Stomach (tissue), 4 donors: ENCODE data around the gene PTPN2.

ENCODE experiments used
- EP300 ChIP-seq: sonication (generic); formaldehyde crosslinking; IDR thresholded peaks from one replicate; pipeline ENCODE4 v1.6.1; 2017; ENCODE audit warnings: antibody characterized with exemption
- POLR2A ChIP-seq, 4 donors: fragments of 450-650 bp; IDR thresholded peaks; one replicate each; pipeline ENCODE4 v1.6.1; 2016; ENCODE audit warnings: antibody characterized with exemption in 4 of 4, control low read depth in 2 of 4, mild to moderate bottlenecking in 1 of 4, moderate library complexity in 1 of 4
- POLR2AphosphoS5 ChIP-seq, 3 donors: sonication (generic); formaldehyde crosslinking; IDR thresholded peaks; one replicate each; pipeline ENCODE4 v1.6.1; 2016; ENCODE audit warnings: antibody characterized with exemption in 3 of 3
- TF ChIP-seq, protein P1 (sequence below), 7 experiments: fragments of 450-650 bp in 4 of 7; fragments of 200-600 bp in 3 of 7; sonication (generic) in 3 of 7; IDR thresholded peaks; one replicate each; pipeline ENCODE4 v1.5.1; 2016 to 2019; ENCODE audit warnings: antibody characterized with exemption in 7 of 7, control low read depth in 2 of 7, mild to moderate bottlenecking in 1 of 7

DNA sequence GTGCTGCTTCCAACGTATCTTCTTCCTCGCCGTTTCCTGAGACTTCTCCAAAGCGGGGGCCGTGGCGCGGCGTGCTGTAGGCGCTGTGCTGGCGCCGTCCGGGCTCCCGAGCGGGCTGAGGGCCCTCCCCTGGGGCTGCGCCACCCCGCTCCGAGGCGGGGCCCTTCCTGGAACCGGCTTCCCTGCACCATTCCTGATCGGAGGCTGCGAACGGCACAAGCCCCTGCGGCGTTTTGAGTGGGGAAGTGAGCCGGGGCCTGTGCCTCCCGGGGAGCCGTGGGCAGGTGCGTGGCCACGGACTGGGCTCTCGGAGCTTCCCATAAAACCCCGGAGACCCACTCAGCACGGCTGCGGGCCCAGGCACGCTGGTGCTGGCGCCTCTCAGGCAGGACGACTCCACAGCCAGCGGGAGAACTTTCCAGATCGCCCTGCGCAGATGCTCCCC, 106.5 kb downstream of the PTPN2 start:
- TF ChIP-seq, protein P1, sequence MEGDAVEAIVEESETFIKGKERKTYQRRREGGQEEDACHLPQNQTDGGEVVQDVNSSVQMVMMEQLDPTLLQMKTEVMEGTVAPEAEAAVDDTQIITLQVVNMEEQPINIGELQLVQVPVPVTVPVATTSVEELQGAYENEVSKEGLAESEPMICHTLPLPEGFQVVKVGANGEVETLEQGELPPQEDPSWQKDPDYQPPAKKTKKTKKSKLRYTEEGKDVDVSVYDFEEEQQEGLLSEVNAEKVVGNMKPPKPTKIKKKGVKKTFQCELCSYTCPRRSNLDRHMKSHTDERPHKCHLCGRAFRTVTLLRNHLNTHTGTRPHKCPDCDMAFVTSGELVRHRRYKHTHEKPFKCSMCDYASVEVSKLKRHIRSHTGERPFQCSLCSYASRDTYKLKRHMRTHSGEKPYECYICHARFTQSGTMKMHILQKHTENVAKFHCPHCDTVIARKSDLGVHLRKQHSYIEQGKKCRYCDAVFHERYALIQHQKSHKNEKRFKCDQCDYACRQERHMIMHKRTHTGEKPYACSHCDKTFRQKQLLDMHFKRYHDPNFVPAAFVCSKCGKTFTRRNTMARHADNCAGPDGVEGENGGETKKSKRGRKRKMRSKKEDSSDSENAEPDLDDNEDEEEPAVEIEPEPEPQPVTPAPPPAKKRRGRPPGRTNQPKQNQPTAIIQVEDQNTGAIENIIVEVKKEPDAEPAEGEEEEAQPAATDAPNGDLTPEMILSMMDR (IDR thresholded peaks at IDR 0.05), result no peak
- TF ChIP-seq POLR2A (IDR thresholded peaks at IDR 0.05), result no peak
- TF ChIP-seq POLR2AphosphoS5 (IDR thresholded peaks at IDR 0.05), result no peak
- TF ChIP-seq EP300, result no peak
